ENCODE results near the gene ESYT1.

ESYT1 gene

GRCh38 chr12:56189918-56190694 is 62.0 kb downstream of the ESYT1 start:
- peak; percentile 92 for DNase-seq

- DNase-seq: peak; percentile 66
Measured at GRCh38 chr12:56190695-56191155, 62.7 kb downstream of the ESYT1 start.

DNA sequence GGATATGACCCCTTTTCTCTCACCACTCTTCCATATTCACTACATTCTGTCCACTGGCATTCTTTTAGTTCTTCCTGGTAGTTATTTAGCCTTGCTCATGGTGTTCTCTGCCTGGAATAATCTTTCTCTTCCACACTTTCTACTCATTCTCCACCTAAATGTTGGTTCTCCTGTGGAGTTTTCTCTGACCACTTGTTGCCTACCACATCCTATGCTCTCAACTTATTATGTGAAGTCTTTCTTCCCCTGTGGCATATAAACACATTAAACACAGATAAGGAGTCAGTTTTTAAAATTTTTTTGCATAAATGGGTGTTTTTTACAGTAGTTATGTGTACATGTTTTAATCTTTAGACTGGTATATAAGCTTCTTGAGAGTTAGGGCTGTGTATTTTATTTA is 64.5 kb downstream of the ESYT1 start:
- no peak for DNase-seq

DNA sequence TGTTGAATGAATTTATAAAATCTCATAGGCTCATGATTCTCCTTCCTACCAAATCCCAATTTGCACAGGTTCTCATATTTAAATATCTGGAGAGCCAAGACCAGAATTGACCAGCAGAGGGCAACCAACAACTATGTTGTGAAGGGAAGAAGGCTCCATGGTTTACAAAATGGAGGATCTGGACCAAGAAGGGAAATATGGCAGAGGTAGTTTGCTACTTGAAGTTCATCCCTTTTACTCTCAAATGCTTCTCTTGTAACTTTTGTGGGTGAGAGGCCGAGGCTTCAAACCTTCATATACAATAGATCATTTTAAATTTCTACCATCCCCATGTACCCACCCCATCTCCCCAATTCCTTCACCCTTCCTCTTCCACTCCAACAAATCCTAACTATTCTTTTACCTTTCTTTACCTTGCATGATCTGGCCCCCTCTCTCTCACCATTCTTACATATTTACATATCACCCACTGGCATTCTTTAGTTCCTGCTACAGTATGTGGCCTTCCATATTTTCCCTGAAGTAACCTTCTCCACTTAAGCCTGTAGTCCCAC is 65.0 kb downstream of the ESYT1 start:
- DNase-seq: peak; percentile 94

All from NCI-H69 (cell line).